Astrocyte (in vitro differentiated cells and primary cell): ENCODE data around the gene BTG2.

Experiments
- CTCF ChIP-seq: IDR thresholded peaks from 2 replicates; pipeline ENCODE4 v1.5.1; 2011; ENCODE audit warnings: low read depth, mild to moderate bottlenecking, inconsistent platforms, low read length, moderate library complexity; ENCODE audit not compliant: insufficient read depth
- EZH2 ChIP-seq: IDR thresholded peaks from 2 replicates; pipeline ENCODE4 v1.6.1; 2012; ENCODE audit warnings: mild to moderate bottlenecking, low read length, inconsistent platforms; ENCODE audit not compliant: insufficient read depth

DNA sequence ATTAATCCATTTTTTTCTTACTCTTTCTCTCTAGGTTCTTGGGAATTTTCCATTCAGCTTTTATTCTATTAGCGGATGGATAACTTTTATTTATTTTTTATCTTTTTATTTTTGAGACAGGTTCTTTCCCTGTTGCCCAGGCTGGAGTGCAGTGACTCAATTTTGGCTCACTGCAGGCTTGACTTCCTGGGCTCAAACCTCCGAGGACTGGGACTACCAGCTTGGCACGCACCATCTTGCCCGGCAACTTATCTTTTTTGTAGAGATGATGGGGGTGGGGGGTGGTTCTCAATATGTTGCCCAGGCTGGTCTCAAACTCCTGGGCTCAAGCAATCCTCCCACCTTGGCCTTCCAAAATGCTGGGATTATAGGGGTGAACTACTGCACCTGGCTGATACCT lies 39.8 kb upstream of the BTG2 start:
- no peak for TF ChIP-seq CTCF
- no peak for TF ChIP-seq EZH2
